B cell (primary cell): ENCODE data around the gene FOXJ1. TPM values are rescaled to one million over a fixed set of nuclear protein-coding genes. Genes with fewer than 3 reads are reported as not detected.

ENCODE experiments used
- ATAC-seq: fragments of 200-7000 bp; cut with Tn5 transposase; one replicate; pipeline ENCODE4 v1.10.0; 2021; ENCODE audit warnings: low read depth, mild to moderate bottlenecking, moderate number of reproducible peaks, moderate library complexity
- CTCF ChIA-PET: fragments of 350-600 bp; sonication (Branson Sonifier 250); formaldehyde crosslinking; loops from one replicate; lab custom pipeline; 2021; ENCODE audit warnings: antibody characterized with exemption, inconsistent platforms; lab: Charles Lee
- POLR2A ChIA-PET: fragments of 350-600 bp; sonication (Branson Sonifier 250); formaldehyde crosslinking; loops from one replicate; lab custom pipeline; 2021; ENCODE audit warnings: antibody characterized with exemption; lab: Charles Lee
- DNase-seq: peaks from one replicate; pipeline ENCODE4 v3.0.0; 2013
- H2AFZ ChIP-seq: 2 replicates; pipeline ENCODE4 v1.6.1; 2012; ENCODE audit warnings: mild to moderate bottlenecking, low read depth, low read length; ENCODE audit not compliant: insufficient read depth, poor library complexity, severe bottlenecking
- H3K27ac ChIP-seq, 2 donors: 1 replicate in 1 of 2; 2 replicates in 1 of 2; pipeline ENCODE4 v1.5.1; 2012 to 2013; ENCODE audit warnings: low read length in 2 of 2, mild to moderate bottlenecking in 2 of 2, moderate library complexity in 1 of 2
- H3K27me3 ChIP-seq, 4 experiments: fragments of 200-600 bp in 1 of 4; sonication (generic) in 1 of 4; replicated peaks in 1 of 4; 1 replicate in 2 of 4; 2 replicates in 2 of 4; pipeline versions ENCODE4 v1.6.1 to v1.7.0; 2013 to 2016; ENCODE audit warnings: low read length in 3 of 4, mild to moderate bottlenecking in 2 of 4, mixed read lengths in 1 of 4, moderate library complexity in 1 of 4; ENCODE audit not compliant: insufficient read depth in 4 of 4, control insufficient read depth in 3 of 4; ENCODE audit errors: control extremely low read depth in 1 of 4
- H3K36me3 ChIP-seq, 2 experiments: replicated peaks in 1 of 2; 1 replicate in 1 of 2; 2 replicates in 1 of 2; pipeline versions ENCODE4 v1.6.1 to v1.7.1; 2013; ENCODE audit warnings: low read length in 1 of 2; ENCODE audit not compliant: insufficient read depth in 2 of 2, control insufficient read depth in 1 of 2; ENCODE audit errors: control extremely low read depth in 1 of 2, extremely low read depth in 1 of 2
- H3K4me1 ChIP-seq, 2 donors: fragments of 200-600 bp in 1 of 2; sonication (generic) in 1 of 2; 1 replicate in 1 of 2; 2 replicates in 1 of 2; pipeline versions ENCODE4 v1.5.1 to v1.6.1; 2013 to 2017; ENCODE audit warnings: low read length in 2 of 2; ENCODE audit not compliant: control insufficient read depth in 2 of 2, insufficient read depth in 2 of 2
- H3K4me2 ChIP-seq: replicated peaks from 2 replicates; pipeline ENCODE3; 2012; ENCODE audit warnings: mild to moderate bottlenecking, low read depth, low read length; ENCODE audit not compliant: poor library complexity, severe bottlenecking
- H3K4me3 ChIP-seq, 5 experiments: fragments of 200-600 bp in 1 of 5; sonication (generic) in 1 of 5; 1 replicate in 3 of 5; 2 replicates in 2 of 5; pipeline versions ENCODE4 v1.5.1 to v1.7.0; 2011 to 2016; ENCODE audit warnings: low read length in 4 of 5, mild to moderate bottlenecking in 4 of 5, low read depth in 2 of 5, control low read depth in 1 of 5, moderate library complexity in 1 of 5; ENCODE audit not compliant: insufficient read depth in 1 of 5; ENCODE audit errors: control extremely low read depth in 1 of 5, extremely low read depth in 1 of 5
- H3K79me2 ChIP-seq: fragments of 200-600 bp; sonication (generic); one replicate; pipeline ENCODE4 v1.6.0; 2016; ENCODE audit warnings: low read length; ENCODE audit not compliant: control insufficient read depth, insufficient read depth
- H3K9ac ChIP-seq: fragments of 200-600 bp; sonication (generic); 2 replicates; pipeline ENCODE4 v1.6.1; 2017; ENCODE audit warnings: mild to moderate bottlenecking, low read length, moderate library complexity
- H3K9me3 ChIP-seq, 3 donors: one replicate each; pipeline versions ENCODE4 v1.6.1 to v1.7.1; 2013; ENCODE audit warnings: low read length in 2 of 3; ENCODE audit not compliant: control insufficient read depth in 2 of 3, insufficient read depth in 1 of 3; ENCODE audit errors: control extremely low read depth in 1 of 3
- H4K20me1 ChIP-seq: 2 replicates; pipeline ENCODE4 v1.6.0; 2012; ENCODE audit warnings: mild to moderate bottlenecking, low read length; ENCODE audit not compliant: insufficient read depth, control insufficient read depth, poor library complexity, severe bottlenecking
- H3K27ac Mint-ChIP-seq: one replicate; pipeline ENCODE4 v1.8.0; 2021; ENCODE audit warnings: mixed read lengths
- H3K27me3 Mint-ChIP-seq: one replicate; pipeline ENCODE4 v1.8.0; 2021; ENCODE audit warnings: mixed read lengths
- H3K4me1 Mint-ChIP-seq: one replicate; pipeline ENCODE4 v1.8.0; 2021; ENCODE audit warnings: mixed read lengths
- H3K4me3 Mint-ChIP-seq: one replicate; pipeline ENCODE4 v1.8.0; 2021; ENCODE audit warnings: mixed read lengths
- H3K9me3 Mint-ChIP-seq: one replicate; pipeline ENCODE4 v1.8.0; 2022; ENCODE audit warnings: mixed read lengths; ENCODE audit not compliant: insufficient read depth
- EZH2 ChIP-seq: IDR thresholded peaks from 2 replicates; pipeline ENCODE4 v1.6.1; 2012; ENCODE audit warnings: borderline replicate concordance, low read depth, mild to moderate bottlenecking, moderate library complexity, low read length; ENCODE audit not compliant: insufficient read depth, poor library complexity, severe bottlenecking
- WGBS: methylation state at CpG from one replicate; pipeline ENCODE4 v1.1.5; 2013; ENCODE audit warnings: missing lambda C conversion rate; ENCODE audit not compliant: insufficient coverage; 5-methylcytosine and 5-hydroxymethylcytosine counted together
- intact Hi-C: fragments of 100-400 bp; cut with micrococcal nuclease; formaldehyde crosslinking; loops from one replicate; pipeline ENCODE4 v1.10.0; 2022
- polyA plus RNA-seq: library from polyadenylated mRNA; depleted of rRNA; stranded (reverse); fragments of >200 nt; gene quantifications from 2 replicates; pipeline ENCODE4 v1.2.3, GENCODE V29; 2012
- total RNA-seq, 2 donors: library from RNA; stranded (reverse); fragments of 120-200 nt in 1 of 2; gene quantifications; 1 replicate in 1 of 2; 2 replicates in 1 of 2; pipeline versions ENCODE4 v1.2.3 to v1.2.4, GENCODE V29; 2013 to 2022
- TF ChIP-seq, protein P1 (sequence below): fragments of 200-600 bp; IDR thresholded peaks from one replicate; pipeline ENCODE4 v1.8.0; 2022; ENCODE audit warnings: antibody characterized with exemption, mild to moderate bottlenecking

Gene FOXJ1
- total and polyA plus RNA-seq, 2 donors (not counting 1 experiment from before 2014, with no cell fraction given): 0.20 to 1.0 TPM

GRCh38 chr17:76153202-76153601 lies 12.2 kb upstream of the FOXJ1 start:
- no peak overlapping the region for H3K4me2 ChIP-seq
- ChIA-PET CTCF (interaction anchor here (0.8 to 1.5 kb wide), 3 partner anchors 11 to 127 kb away, joined by 4 to 5 read pairs (median 5); no protein-coding TSS in a partner anchor), POLR2A (no interaction called here)
- peaks cover 10% of the 10 kb centered on the region for H3K27me3 Mint-ChIP-seq
- H3K27ac ChIP-seq: no peak overlapping the region
- H3K79me2 ChIP-seq: no peaks in the 10 kb centered on the region
- no peak overlapping the region for H3K27ac Mint-ChIP-seq
- intact Hi-C loops: no loop called here
- H3K4me1 ChIP-seq: no peaks in the 10 kb centered on the region
- H3K9ac ChIP-seq: no peak overlapping the region
- no peak for TF ChIP-seq EZH2
- TF ChIP-seq, protein P1, sequence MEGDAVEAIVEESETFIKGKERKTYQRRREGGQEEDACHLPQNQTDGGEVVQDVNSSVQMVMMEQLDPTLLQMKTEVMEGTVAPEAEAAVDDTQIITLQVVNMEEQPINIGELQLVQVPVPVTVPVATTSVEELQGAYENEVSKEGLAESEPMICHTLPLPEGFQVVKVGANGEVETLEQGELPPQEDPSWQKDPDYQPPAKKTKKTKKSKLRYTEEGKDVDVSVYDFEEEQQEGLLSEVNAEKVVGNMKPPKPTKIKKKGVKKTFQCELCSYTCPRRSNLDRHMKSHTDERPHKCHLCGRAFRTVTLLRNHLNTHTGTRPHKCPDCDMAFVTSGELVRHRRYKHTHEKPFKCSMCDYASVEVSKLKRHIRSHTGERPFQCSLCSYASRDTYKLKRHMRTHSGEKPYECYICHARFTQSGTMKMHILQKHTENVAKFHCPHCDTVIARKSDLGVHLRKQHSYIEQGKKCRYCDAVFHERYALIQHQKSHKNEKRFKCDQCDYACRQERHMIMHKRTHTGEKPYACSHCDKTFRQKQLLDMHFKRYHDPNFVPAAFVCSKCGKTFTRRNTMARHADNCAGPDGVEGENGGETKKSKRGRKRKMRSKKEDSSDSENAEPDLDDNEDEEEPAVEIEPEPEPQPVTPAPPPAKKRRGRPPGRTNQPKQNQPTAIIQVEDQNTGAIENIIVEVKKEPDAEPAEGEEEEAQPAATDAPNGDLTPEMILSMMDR: no peak
- H2AFZ ChIP-seq: no peak overlapping the region
- no peaks in the 10 kb centered on the region for H4K20me1 ChIP-seq
- no peaks in the 10 kb centered on the region for H3K4me1 Mint-ChIP-seq
- no peak for DNase-seq
- WGBS: 99% methylated on average over 7 of the region's 9 CpGs
- no peaks in the 10 kb centered on the region for H3K9me3 Mint-ChIP-seq
- H3K27me3 ChIP-seq: no peaks in the 10 kb centered on the region
- H3K9me3 ChIP-seq: no peaks in the 10 kb centered on the region
- no peak for ATAC-seq
- no peak overlapping the region for H3K4me3 ChIP-seq
- no peak overlapping the region for H3K4me3 Mint-ChIP-seq
- H3K36me3 ChIP-seq: no peaks in the 10 kb centered on the region

- Mint-ChIP-seq H3K27ac (no peak overlapping the region), H3K27me3 (peaks cover 5% of the 10 kb centered on the region), H3K4me3 (no peak overlapping the region), H3K4me1 (peaks cover 2% of the 10 kb centered on the region), H3K9me3 (no peaks in the 10 kb centered on the region)
- no peaks in the 10 kb centered on the region for H3K9me3 ChIP-seq
- H4K20me1 ChIP-seq: no peaks in the 10 kb centered on the region
- peaks cover 0 to under 1% of the 10 kb centered on the region in 2 donors for H3K4me1 ChIP-seq
- no peaks in the 10 kb centered on the region for H3K36me3 ChIP-seq
- no peak overlapping the region for H3K4me3 ChIP-seq
- no peak for DNase-seq
- H2AFZ ChIP-seq: no peak overlapping the region
- 100% methylated on average over 4 of the region's 7 CpGs for WGBS
- H3K4me2 ChIP-seq: no peak overlapping the region
- intact Hi-C loops: no loop called here
- no peak for ATAC-seq
- CTCF ChIA-PET: interaction anchor here (1.5 kb wide), 1 partner anchor 127 kb away, joined by 5 read pairs; no protein-coding TSS in a partner anchor
- H3K27me3 ChIP-seq: no peaks in the 10 kb centered on the region
- TF ChIP-seq EZH2: no peak
- POLR2A ChIA-PET: no interaction called here
- H3K9ac ChIP-seq: no peak overlapping the region
- no peak overlapping the region for H3K27ac ChIP-seq
- H3K79me2 ChIP-seq: no peaks in the 10 kb centered on the region
Observed at GRCh38 chr17:76152591-76152990, 11.5 kb upstream of the FOXJ1 start.
